Glutamatergic neuron (in vitro differentiated cells): Measurements from ENCODE around the gene FOXF2. TPM values are rescaled to one million over a fixed set of nuclear protein-coding genes. Genes with fewer than 3 reads are reported as not detected.
A peak's percentile ranks its signal among the peaks of the same experiment; 100 is the strongest.

Source experiments
- DNase-seq: peaks from one replicate; pipeline ENCODE4 v3.0.0; 2022
- H3K27ac Mint-ChIP-seq: one replicate; pipeline ENCODE4 v1.8.0; 2020; ENCODE audit warnings: mild to moderate bottlenecking, mixed read lengths, inconsistent platforms; ENCODE audit not compliant: unreplicated experiment
- H3K27me3 Mint-ChIP-seq: one replicate; pipeline ENCODE4 v1.8.0; 2020; ENCODE audit warnings: mild to moderate bottlenecking, moderate library complexity, mixed read lengths, inconsistent platforms; ENCODE audit not compliant: unreplicated experiment
- H3K36me3 Mint-ChIP-seq: one replicate; pipeline ENCODE4 v1.8.0; 2020; ENCODE audit warnings: mild to moderate bottlenecking, mixed read lengths, inconsistent platforms; ENCODE audit not compliant: unreplicated experiment
- H3K4me1 Mint-ChIP-seq: one replicate; pipeline ENCODE4 v1.8.0; 2020; ENCODE audit warnings: mild to moderate bottlenecking, low read depth, mixed read lengths, inconsistent platforms; ENCODE audit not compliant: unreplicated experiment
- H3K4me3 Mint-ChIP-seq: one replicate; pipeline ENCODE4 v1.8.0; 2020; ENCODE audit warnings: mild to moderate bottlenecking, mixed read lengths, inconsistent platforms; ENCODE audit not compliant: unreplicated experiment
- H3K9me3 Mint-ChIP-seq: one replicate; pipeline ENCODE4 v1.8.0; 2020; ENCODE audit warnings: mild to moderate bottlenecking, moderate library complexity, mixed read lengths, inconsistent platforms; ENCODE audit not compliant: unreplicated experiment
- CTCF ChIP-seq: fragments of 200-600 bp; sonication (generic); IDR thresholded peaks from one replicate; pipeline ENCODE4 v1.5.0; 2021; ENCODE audit not compliant: partially characterized antibody, unreplicated experiment
- total RNA-seq: library from RNA; stranded (reverse); fragmentation: NEBNext Ultra II Directional; extraction: Animal tissue kit (Norgen Biotek cat#: 25700); gene quantifications from one replicate; pipeline ENCODE4 v1.2.1, GENCODE V29; 2021; ENCODE audit not compliant: unreplicated experiment

FOXF2 gene
- total RNA-seq, 1 donor from 2014 or later, result 0.71 TPM

- Mint-ChIP-seq H3K9me3 (peaks cover 7% of the 10 kb centered on the region), H3K36me3 (no peaks in the 10 kb centered on the region), H3K27me3 (peaks cover 27% of the 10 kb centered on the region), H3K4me3 (peak overlapping the region; percentile 87), H3K4me1 (peaks cover 28% of the 10 kb centered on the region), H3K27ac (no peak overlapping the region)
- no peak for DNase-seq
- no peak for TF ChIP-seq CTCF
Observed at GRCh38 chr6:1388630-1389368, 577 bp upstream of the FOXF2 start.

GRCh38 chr6:1390133-1390945 is 963 bp downstream of the FOXF2 start:
- Mint-ChIP-seq H3K4me1 (peaks cover 28% of the 10 kb centered on the region), H3K27me3 (peaks cover 33% of the 10 kb centered on the region), H3K9me3 (peaks cover 7% of the 10 kb centered on the region), H3K27ac (no peak overlapping the region), H3K36me3 (no peaks in the 10 kb centered on the region), H3K4me3 (peak overlapping the region; percentile 85)
- no peak for TF ChIP-seq CTCF
- DNase-seq, result peak; percentile 57

GRCh38 chr6:1390946-1391799 is 1.8 kb downstream of the FOXF2 start:
- no peaks in the 10 kb centered on the region for H3K36me3 Mint-ChIP-seq
- peak overlapping the region; percentile 51 for H3K4me3 Mint-ChIP-seq
- peaks cover 7% of the 10 kb centered on the region for H3K9me3 Mint-ChIP-seq
- no peak for TF ChIP-seq CTCF
- H3K4me1 Mint-ChIP-seq, result peaks cover 28% of the 10 kb centered on the region
- peaks cover 40% of the 10 kb centered on the region for H3K27me3 Mint-ChIP-seq
- DNase-seq, result peak; percentile 45
- H3K27ac Mint-ChIP-seq, result no peak overlapping the region

- no peak for TF ChIP-seq CTCF
- Mint-ChIP-seq H3K4me3 (peak overlapping the region; percentile 51), H3K4me1 (peaks cover 25% of the 10 kb centered on the region), H3K27me3 (peaks cover 41% of the 10 kb centered on the region), H3K27ac (no peak overlapping the region), H3K9me3 (peaks cover 7% of the 10 kb centered on the region), H3K36me3 (peaks cover 5% of the 10 kb centered on the region)
- no peak for DNase-seq
Observed at GRCh38 chr6:1391800-1392309, 2.5 kb downstream of the FOXF2 start.
